GM23338 (cell line): ENCODE measurements around the gene SH3RF3.

ENCODE experiments used
- CREB1 ChIP-seq: fragments of 250-450 bp; sonication (Bioruptor Pico); IDR thresholded peaks from 2 replicates; pipeline ENCODE4 v1.5.0; 2020; ENCODE audit warnings: low read depth, mild to moderate bottlenecking, moderate library complexity
- EZH2 ChIP-seq: fragments of 200-600 bp; sonication (generic); IDR thresholded peaks from one replicate; pipeline ENCODE4 v1.8.0; 2017; ENCODE audit warnings: antibody characterized with exemption, mild to moderate bottlenecking, low read depth; ENCODE audit not compliant: unreplicated experiment
- EZH2phosphoT487 ChIP-seq: fragments of 200-600 bp; sonication (generic); IDR thresholded peaks from one replicate; pipeline ENCODE4 v1.8.1; 2018; ENCODE audit warnings: antibody characterized with exemption; ENCODE audit not compliant: unreplicated experiment
- JUNB ChIP-seq: IDR thresholded peaks from one replicate; pipeline ENCODE4 v1.6.1; 2016; ENCODE audit warnings: antibody characterized with exemption; ENCODE audit not compliant: unreplicated experiment
- POLR2AphosphoS5 ChIP-seq: IDR thresholded peaks from 2 replicates; pipeline ENCODE4 v1.6.1; 2016; ENCODE audit warnings: antibody characterized with exemption, low read depth
- STAT1 ChIP-seq: IDR thresholded peaks from one replicate; pipeline ENCODE4 v1.6.1; 2016; ENCODE audit warnings: antibody characterized with exemption; ENCODE audit not compliant: unreplicated experiment
- TF ChIP-seq, protein P1 (sequence below), 2 experiments: fragments of 200-600 bp in 1 of 2; sonication (generic) in 1 of 2; conservative IDR thresholded peaks; 2 replicates each; pipeline versions ENCODE4 v1.5.1 to v1.6.1; 2016 to 2017; ENCODE audit warnings: antibody characterized with exemption in 2 of 2, low read depth in 2 of 2, mild to moderate bottlenecking in 2 of 2, moderate library complexity in 1 of 2
- TF ChIP-seq, protein P2 (sequence below): IDR thresholded peaks from one replicate; pipeline ENCODE4 v1.6.1; 2018; ENCODE audit warnings: antibody characterized with exemption; ENCODE audit not compliant: unreplicated experiment

DNA sequence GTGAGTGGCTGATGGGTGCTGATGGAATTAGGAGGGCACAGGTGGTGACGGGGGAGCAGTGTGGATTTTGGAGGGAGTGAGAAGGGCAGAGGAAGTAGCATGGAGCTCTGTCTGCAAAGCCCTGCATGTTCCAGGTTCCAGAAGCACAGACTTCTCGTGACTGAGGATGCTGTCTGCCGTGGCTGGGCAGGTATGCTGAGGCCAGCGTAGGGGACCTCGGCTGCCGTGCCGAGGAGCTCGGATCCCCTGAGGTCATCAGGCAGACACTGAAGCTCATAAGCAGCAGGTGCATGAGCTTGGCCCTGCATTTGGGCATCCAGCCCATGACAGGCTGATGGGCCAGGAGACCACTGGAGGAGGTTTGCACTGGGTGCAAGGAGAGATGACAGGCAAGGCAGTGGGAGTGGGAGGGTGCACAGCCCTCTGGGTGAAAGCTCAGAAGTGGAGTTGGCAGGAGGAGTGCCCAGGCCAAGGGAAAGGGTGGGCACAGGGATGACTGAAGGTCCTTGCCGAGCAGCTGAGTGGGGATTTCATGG is 215.3 kb downstream of the SH3RF3 start:
- TF ChIP-seq, protein P1, sequence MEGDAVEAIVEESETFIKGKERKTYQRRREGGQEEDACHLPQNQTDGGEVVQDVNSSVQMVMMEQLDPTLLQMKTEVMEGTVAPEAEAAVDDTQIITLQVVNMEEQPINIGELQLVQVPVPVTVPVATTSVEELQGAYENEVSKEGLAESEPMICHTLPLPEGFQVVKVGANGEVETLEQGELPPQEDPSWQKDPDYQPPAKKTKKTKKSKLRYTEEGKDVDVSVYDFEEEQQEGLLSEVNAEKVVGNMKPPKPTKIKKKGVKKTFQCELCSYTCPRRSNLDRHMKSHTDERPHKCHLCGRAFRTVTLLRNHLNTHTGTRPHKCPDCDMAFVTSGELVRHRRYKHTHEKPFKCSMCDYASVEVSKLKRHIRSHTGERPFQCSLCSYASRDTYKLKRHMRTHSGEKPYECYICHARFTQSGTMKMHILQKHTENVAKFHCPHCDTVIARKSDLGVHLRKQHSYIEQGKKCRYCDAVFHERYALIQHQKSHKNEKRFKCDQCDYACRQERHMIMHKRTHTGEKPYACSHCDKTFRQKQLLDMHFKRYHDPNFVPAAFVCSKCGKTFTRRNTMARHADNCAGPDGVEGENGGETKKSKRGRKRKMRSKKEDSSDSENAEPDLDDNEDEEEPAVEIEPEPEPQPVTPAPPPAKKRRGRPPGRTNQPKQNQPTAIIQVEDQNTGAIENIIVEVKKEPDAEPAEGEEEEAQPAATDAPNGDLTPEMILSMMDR (conservative IDR thresholded peaks at IDR 0.05; ENCODE audit: low read depth in 2 of 2): no peak
- TF ChIP-seq CREB1 (CRISPR knock-in tag) (no peak), JUNB (no peak), POLR2AphosphoS5 (no peak), EZH2 (no peak), STAT1 (no peak), EZH2phosphoT487 (no peak)
- TF ChIP-seq, protein P2, sequence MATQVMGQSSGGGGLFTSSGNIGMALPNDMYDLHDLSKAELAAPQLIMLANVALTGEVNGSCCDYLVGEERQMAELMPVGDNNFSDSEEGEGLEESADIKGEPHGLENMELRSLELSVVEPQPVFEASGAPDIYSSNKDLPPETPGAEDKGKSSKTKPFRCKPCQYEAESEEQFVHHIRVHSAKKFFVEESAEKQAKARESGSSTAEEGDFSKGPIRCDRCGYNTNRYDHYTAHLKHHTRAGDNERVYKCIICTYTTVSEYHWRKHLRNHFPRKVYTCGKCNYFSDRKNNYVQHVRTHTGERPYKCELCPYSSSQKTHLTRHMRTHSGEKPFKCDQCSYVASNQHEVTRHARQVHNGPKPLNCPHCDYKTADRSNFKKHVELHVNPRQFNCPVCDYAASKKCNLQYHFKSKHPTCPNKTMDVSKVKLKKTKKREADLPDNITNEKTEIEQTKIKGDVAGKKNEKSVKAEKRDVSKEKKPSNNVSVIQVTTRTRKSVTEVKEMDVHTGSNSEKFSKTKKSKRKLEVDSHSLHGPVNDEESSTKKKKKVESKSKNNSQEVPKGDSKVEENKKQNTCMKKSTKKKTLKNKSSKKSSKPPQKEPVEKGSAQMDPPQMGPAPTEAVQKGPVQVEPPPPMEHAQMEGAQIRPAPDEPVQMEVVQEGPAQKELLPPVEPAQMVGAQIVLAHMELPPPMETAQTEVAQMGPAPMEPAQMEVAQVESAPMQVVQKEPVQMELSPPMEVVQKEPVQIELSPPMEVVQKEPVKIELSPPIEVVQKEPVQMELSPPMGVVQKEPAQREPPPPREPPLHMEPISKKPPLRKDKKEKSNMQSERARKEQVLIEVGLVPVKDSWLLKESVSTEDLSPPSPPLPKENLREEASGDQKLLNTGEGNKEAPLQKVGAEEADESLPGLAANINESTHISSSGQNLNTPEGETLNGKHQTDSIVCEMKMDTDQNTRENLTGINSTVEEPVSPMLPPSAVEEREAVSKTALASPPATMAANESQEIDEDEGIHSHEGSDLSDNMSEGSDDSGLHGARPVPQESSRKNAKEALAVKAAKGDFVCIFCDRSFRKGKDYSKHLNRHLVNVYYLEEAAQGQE: no peak
